Spinal cord (tissue), 10 donors: ENCODE measurements around the gene MRTFA. TPM values are rescaled to one million over a fixed set of nuclear protein-coding genes. Genes with fewer than 3 reads are reported as not detected.
A peak's percentile ranks its signal among the peaks of the same experiment; 100 is the strongest.

Source experiments
- DNase-seq, 6 donors: peaks; one replicate each; pipeline versions ENCODE4 v3.0.0 to v3.0.0-alpha.2; 2013 to 2015; ENCODE audit warnings: low spot score in 6 of 6, low read depth in 4 of 6
- H3K27ac ChIP-seq: one replicate; pipeline ENCODE4 v1.5.1; 2013; ENCODE audit warnings: low read depth, low read length, control low read depth
- H3K27me3 ChIP-seq: one replicate; pipeline ENCODE4 v1.6.1; 2013; ENCODE audit warnings: low read length; ENCODE audit not compliant: control insufficient read depth, insufficient read depth
- H3K36me3 ChIP-seq: one replicate; pipeline ENCODE4 v1.6.1; 2013; ENCODE audit warnings: low read length; ENCODE audit not compliant: control insufficient read depth, insufficient read depth
- H3K4me1 ChIP-seq: one replicate; pipeline ENCODE4 v1.6.1; 2013; ENCODE audit warnings: low read length; ENCODE audit not compliant: control insufficient read depth, insufficient read depth
- H3K4me3 ChIP-seq: one replicate; pipeline ENCODE4 v1.5.1; 2013; ENCODE audit warnings: low read depth, low read length, control low read depth
- H3K9me3 ChIP-seq: one replicate; pipeline ENCODE4 v1.6.1; 2013; ENCODE audit warnings: low read length; ENCODE audit not compliant: control insufficient read depth, insufficient read depth
- WGBS: methylation state at CpG from one replicate; pipeline ENCODE4 v1.1.5; 2013; ENCODE audit warnings: missing lambda C conversion rate; ENCODE audit not compliant: insufficient coverage; 5-methylcytosine and 5-hydroxymethylcytosine counted together
- polyA plus RNA-seq, 2 donors: library from polyadenylated mRNA; unstranded; fragments of 120-200 nt; gene quantifications; one replicate each; pipeline ENCODE4 v1.2.1, GENCODE V29; 2013; ENCODE audit not compliant: insufficient read length in 2 of 2
- total RNA-seq, 2 donors: library from RNA; depleted of rRNA in 1 of 2; stranded (reverse); fragments of 120-200 nt in 1 of 2; fragments of >200 nt in 1 of 2; gene quantifications; one replicate each; pipeline versions ENCODE4 v1.2.3 to v1.2.4, GENCODE V29; 2013 to 2014
- donor health status: healthy.

The MRTFA gene
- total and polyA plus RNA-seq, 4 donors = 19.2 to 42.0 (median 34.0) TPM

DNA sequence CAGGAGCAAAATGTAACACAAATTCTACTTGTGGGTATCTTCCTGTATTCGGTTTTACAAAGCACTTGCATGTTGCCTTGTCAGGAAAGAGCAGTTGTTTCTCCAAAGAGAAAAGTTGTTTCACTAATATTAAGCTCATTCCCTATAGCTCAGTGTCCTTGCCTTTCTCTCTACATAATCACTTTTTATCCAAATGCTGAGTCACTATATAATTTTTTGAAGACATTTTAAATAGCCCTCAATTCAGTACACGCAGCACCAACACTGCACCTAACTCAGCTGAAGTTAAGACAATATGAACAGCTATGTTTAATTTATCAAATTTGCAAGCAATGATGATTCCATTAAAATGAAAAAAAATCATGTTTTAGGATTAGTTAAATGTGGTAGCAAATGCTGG lies 14.5 kb upstream of the MRTFA start:
- Histone ChIP-seq H3K27me3 (no peaks in the 10 kb centered on the region), H3K4me1 (peaks cover 42% of the 10 kb centered on the region), H3K4me3 (peak overlapping the region; percentile 90), H3K9me3 (no peaks in the 10 kb centered on the region), H3K36me3 (no peaks in the 10 kb centered on the region), H3K27ac (peak overlapping the region; percentile 99)
- no peak for DNase-seq
- WGBS = no CpG with 5 or more reads among the region's 2 CpGs

DNA sequence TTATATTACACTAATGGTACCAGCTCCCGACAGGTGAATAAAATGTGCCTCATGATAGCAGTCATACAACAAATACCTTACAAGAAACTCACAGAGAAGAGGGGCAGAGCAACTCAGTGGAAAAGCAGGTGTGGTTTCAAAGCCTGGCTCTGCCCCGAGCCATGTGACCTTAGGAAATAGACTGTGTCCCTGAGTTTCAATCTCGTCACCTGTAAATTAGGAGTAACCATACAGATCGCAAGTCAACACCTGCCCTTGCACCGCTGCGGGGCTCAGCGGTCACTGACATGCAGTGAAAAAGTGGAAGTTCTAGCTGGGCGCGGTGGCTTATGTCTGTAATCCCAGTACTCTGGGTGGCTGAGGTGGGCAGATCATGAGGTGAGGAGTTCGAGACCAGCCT lies 11.9 kb upstream of the MRTFA start:
- Histone ChIP-seq H3K27me3 (no peaks in the 10 kb centered on the region), H3K9me3 (no peaks in the 10 kb centered on the region), H3K4me1 (peaks cover 22% of the 10 kb centered on the region), H3K36me3 (no peaks in the 10 kb centered on the region), H3K4me3 (no peak overlapping the region), H3K27ac (no peak overlapping the region)
- 81% methylated on average over 5 of the region's 10 CpGs for WGBS
- no peak for DNase-seq

DNA sequence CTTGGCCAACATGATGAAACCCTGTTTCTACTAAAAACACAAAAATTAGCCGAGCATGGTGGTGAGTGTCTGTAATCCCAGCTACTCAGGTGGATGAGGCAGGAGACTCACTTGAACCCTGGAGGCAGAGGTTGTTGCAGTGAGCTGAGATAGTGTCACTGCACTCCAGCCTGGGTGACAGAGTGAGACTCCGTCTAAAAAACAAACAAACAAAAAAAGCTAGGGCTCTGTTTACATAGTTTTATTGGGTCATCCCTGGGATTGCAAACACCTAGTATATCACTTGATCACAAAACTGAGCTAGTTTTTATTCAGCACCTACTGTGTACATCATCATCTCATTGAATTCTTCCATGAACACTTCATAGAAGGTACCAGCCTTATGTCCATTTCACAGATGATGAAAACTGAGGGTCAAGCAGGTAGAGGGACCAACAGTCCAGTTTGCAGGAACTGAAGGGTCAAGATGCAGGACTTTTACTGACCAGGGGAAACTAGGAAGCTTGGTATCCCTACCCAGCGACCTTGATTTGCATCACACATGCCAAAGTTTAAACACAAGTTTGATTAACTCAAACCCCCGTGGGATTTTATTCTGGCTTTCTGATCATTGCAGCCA lies 9.2 kb upstream of the MRTFA start:
- Histone ChIP-seq H3K9me3 (no peaks in the 10 kb centered on the region), H3K4me3 (no peak overlapping the region), H3K36me3 (no peaks in the 10 kb centered on the region), H3K27ac (no peak overlapping the region), H3K27me3 (no peaks in the 10 kb centered on the region), H3K4me1 (peaks cover 3% of the 10 kb centered on the region)
- DNase-seq = no peak
- WGBS = 33% methylated on average over 1 of the region's 4 CpGs

DNA sequence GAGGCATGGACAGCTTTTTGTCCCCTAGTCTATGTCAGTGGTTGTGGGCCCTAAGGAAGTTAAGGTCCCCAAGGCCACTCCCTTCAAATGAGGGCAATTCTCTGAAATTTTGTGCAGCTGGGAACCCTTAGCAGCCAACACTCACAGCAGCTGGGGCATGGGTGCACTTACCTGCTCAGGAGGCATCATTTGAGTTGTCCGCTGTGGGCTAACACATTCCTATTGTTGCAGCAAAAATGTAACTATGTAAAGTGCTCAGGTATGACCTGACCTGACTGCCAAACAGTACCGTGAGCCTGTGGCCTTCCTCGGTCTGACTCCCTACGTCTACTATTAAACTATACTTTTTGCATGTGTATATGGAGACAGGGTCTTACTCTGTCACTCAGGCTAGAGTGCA lies 5.8 kb upstream of the MRTFA start:
- no peak overlapping the region for H3K4me3 ChIP-seq
- 100% methylated on average over 1 of the region's 4 CpGs for WGBS
- no peak for DNase-seq
- H3K36me3 ChIP-seq = no peaks in the 10 kb centered on the region
- no peak overlapping the region for H3K27ac ChIP-seq
- no peaks in the 10 kb centered on the region for H3K27me3 ChIP-seq
- H3K4me1 ChIP-seq = peaks cover 11% of the 10 kb centered on the region
- no peaks in the 10 kb centered on the region for H3K9me3 ChIP-seq

DNA sequence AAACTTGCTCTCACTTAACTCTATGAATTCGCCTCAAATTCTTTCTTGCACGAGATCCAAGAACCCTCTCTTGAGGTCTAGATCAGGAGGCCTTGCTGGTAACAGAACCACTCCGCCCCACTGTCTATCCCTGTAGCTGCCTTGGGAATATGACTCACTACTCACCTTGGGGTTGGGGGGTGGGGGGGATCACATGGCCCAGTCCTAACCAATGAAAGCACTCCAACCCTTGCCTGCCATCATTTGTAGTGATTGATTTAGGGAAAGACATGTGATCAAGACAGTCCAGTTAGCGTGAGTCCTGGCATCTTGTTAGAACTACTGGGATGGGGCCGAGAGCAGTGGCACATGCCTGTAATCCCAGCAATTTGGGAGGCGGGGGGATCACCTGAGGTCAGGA lies 4.8 kb upstream of the MRTFA start:
- no peak for DNase-seq
- WGBS = 95% methylated on average over 3 of the region's 6 CpGs
- Histone ChIP-seq H3K4me3 (no peak overlapping the region), H3K4me1 (peaks cover 8% of the 10 kb centered on the region), H3K9me3 (no peaks in the 10 kb centered on the region), H3K27me3 (no peaks in the 10 kb centered on the region), H3K27ac (no peak overlapping the region), H3K36me3 (no peaks in the 10 kb centered on the region)

DNA sequence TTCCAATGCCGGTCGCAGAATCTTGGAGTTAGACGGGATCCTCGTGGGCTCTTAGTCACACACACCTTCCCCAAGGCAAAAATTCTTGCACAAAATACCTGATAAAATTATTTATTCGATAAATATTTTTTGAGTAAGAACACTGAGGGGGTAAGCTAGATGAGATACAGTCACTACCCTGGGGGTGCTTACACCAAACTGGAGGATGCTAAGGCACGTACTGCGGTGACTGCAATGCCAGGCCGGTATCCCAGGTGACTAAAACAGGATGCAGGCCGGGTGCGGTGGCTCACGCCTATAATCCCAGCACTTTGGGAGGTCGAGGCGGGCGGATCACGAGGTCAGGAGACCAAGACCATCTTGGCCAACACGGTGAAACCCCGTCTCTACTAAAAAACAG lies 1.7 kb upstream of the MRTFA start:
- Histone ChIP-seq H3K36me3 (no peaks in the 10 kb centered on the region), H3K27ac (no peak overlapping the region), H3K27me3 (no peaks in the 10 kb centered on the region), H3K9me3 (no peaks in the 10 kb centered on the region), H3K4me1 (peaks cover 15% of the 10 kb centered on the region), H3K4me3 (no peak overlapping the region)
- DNase-seq = no peak
- WGBS = 98% methylated on average over 5 of the region's 17 CpGs

DNA sequence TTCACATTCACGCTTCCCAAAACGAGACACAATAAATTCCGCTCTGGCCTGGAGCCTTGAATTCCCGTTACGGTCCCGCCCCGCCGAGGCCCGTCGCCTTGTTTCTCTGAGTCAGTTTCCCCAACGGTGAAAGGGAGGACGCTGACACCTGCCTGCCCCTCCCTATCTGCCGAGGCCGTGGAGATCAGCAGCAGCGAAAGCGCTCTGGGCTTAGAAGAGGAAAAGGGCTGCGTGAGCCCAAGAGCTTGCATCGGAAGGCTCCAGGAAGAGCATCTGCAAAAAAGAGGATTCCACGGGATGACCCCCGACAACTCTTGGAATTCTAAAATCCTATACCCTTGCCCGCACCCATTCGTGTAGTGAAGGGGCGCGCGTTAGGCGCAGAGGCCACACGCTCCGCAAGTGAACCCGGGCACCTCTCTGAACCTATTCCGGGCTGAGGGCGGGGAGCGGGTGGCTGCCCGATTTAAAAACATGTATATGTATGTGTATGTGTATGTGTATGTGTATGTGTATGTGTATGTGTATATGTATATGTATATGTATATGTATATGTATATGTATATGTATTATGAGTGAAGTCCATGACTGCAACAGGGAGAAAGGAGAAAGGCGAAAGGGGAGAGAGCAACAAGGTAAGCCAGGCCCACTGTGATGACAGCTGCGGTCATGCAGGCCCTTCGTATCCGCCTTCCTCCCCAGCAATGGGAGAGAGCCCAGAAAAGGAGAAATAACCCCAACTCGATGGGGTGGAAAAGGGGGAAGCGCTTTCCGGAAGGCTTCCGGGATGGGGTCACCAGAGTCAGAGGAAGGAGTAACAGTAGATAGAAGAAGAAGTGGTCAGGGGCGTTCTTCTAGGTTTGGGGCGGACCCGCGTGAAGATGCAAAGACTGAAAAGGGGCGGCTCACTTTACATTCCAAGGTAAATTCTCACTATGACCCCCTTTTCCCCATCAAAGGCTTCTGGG lies 948 bp upstream of the MRTFA start:
- DNase-seq = peak in 2 of 6 donors; percentile 21 to 41
- Histone ChIP-seq H3K9me3 (no peaks in the 10 kb centered on the region), H3K4me3 (peak overlapping the region; percentile 76), H3K27ac (peak overlapping the region; percentile 86), H3K36me3 (no peaks in the 10 kb centered on the region), H3K4me1 (peaks cover 15% of the 10 kb centered on the region), H3K27me3 (no peaks in the 10 kb centered on the region)
- WGBS = 14% methylated on average over 36 of the region's 46 CpGs

DNA sequence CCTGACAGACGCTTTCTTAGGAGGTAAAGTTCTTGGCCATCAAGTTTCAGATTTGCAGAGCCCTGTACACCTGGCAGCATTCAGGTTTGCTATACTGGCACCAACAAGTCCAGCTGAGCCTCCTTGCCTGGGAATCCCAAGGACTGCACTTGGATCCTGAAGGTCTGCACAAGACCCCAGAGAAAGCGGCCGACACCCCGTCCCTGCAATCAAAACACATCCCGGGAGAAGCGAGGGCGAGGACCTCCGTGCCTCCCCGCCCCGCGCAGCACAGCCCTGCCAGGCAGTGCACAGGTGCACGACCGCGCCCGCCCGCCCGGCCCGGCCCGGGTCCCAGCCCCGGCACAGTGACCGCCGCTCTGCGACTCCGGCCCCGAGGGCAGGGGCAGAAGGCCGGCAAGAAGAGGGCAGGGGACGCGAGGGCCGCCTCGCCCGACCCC lies 559 bp downstream of the MRTFA start:
- DNase-seq = peak in 1 of 6 donors; percentile 36
- Histone ChIP-seq H3K9me3 (no peaks in the 10 kb centered on the region), H3K4me3 (peak overlapping the region; percentile 68), H3K27ac (peak overlapping the region; percentile 43), H3K4me1 (peaks cover 15% of the 10 kb centered on the region), H3K36me3 (no peaks in the 10 kb centered on the region), H3K27me3 (no peaks in the 10 kb centered on the region)
- under 1% methylated on average over 31 of the region's 31 CpGs for WGBS

DNA sequence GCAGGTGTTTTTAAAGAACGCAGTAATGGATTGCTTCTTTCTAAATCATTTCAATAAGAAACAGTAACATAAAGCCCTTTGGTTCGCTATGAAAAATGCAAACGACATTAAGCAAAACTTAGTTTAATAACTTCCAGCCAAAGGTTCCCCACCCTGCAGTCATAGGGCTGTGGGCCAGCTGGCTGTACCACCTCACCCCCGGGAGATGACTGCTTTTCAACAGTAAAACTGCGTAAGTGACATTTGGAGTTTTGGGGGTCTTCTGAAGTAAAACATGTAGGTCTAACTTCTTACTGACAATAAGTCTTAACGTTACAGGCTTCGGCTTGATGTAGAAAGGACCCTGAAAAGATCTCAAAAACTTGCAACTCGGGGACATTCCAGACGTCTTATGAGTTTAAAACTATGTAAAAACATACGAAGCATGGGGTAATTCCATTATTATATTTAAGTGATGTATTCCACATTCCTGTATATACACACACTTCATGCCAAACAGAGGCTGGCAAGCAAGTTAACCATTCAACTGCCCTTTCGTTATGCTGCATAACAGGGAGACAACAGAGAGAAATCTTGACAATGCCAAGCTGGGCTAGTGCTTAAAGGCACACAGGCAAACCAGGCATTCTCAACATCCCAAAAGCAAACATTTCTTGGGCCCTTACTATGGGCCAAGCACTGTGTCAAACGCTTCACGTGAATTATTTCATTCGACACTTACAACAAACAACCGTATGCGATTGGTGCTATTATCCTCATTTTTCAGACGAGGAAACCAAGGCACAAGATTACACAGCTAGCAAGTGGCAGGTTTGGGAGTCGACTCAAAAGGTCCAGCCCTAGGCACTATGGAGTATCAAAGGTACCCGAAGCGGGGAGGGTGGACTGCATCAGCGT lies 1.2 kb downstream of the MRTFA start:
- peak overlapping the region; percentile 68 for H3K4me3 ChIP-seq
- H3K9me3 ChIP-seq = no peaks in the 10 kb centered on the region
- no peaks in the 10 kb centered on the region for H3K36me3 ChIP-seq
- DNase-seq = peak in 2 of 6 donors; percentile 9 to 18
- 35% methylated on average over 10 of the region's 21 CpGs for WGBS
- H3K4me1 ChIP-seq = peaks cover 15% of the 10 kb centered on the region
- H3K27ac ChIP-seq = peak overlapping the region; percentile 43
- no peaks in the 10 kb centered on the region for H3K27me3 ChIP-seq
